ENCODE measurements around the gene SLC6A11. TPM values are rescaled to one million over a fixed set of nuclear protein-coding genes. Genes with fewer than 3 reads are reported as not detected.

The SLC6A11 gene
- total and polyA plus RNA-seq, 9 of the 15 experiments (the other 6 are each of a cell fraction or from before 2014, with no cell fraction given): 0.04 TPM; not detected in 8

DNA sequence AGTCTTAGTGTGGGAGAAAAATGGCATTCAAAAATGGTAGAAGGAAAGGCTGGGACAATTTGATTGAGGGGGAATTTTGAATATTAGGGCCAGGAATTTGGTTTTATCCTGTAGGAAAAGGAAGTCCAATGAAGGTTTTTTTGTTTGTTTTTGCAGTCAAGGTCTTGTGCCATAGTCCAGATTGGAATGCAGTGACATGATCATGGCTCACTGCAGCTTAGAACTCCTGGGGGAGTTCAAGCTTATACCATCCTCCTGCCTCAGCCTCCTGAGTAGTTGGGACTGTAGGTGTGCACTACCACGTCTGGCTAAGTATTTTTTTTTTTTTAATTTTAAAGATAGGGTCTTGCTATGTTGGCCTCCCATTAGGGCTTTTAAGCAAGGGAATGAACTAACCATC is 2.6 kb upstream of the SLC6A11 start:
- FAIRE-seq (no peak), DNase-seq (ENCODE audit: extremely low read depth in 1 of 4, low spot score in 3 of 4) (no peak), ATAC-seq (no peak)
- no peak overlapping the region for H3K27ac ChIP-seq (ENCODE audit: extremely low read depth, low read depth, low read length)
- H3K27me3 ChIP-seq (ENCODE audit: control insufficient read depth in 2 of 2, insufficient read depth in 2 of 2, low read length in 2 of 2): peaks cover 8 to 29% of the 10 kb centered on the region in 2 experiments; a peak in 3 of 5 replicates
- WGBS (ENCODE audit: insufficient coverage, low coverage, missing lambda C conversion rate): 0% methylated on average over 1 of the region's 1 CpG
- no peaks in the 10 kb centered on the region for H3K36me3 ChIP-seq (ENCODE audit: control insufficient read depth, insufficient read depth, low read length)
- H3K9me1 ChIP-seq (ENCODE audit: control insufficient read depth, insufficient read depth, low read length): peaks cover 2% of the 10 kb centered on the region
- CTCF ChIA-PET (ENCODE audit: low intra/inter-chr PET ratio): no interaction called here
- in situ Hi-C loops (cut with MboI) (no loop called here), intact Hi-C loops (cut with micrococcal nuclease) (no loop called here)
- TF ChIP-seq SMAD3 (CRISPR knock-in tag; conservative IDR thresholded peaks at IDR 0.05) (no peak), MITF (IDR thresholded peaks at IDR 0.05) (no peak)
- H3K4me1 ChIP-seq (replicated peaks in 1 of 2; ENCODE audit: control insufficient read depth in 2 of 2, insufficient read depth in 2 of 2, low read length in 2 of 2): peaks cover 0 to 7% of the 10 kb centered on the region in 2 experiments; a peak in 1 of 5 replicates
- no peaks in the 10 kb centered on the region for H3K79me2 ChIP-seq (ENCODE audit: control insufficient read depth, insufficient read depth, low read length)
- no peaks in the 10 kb centered on the region for H3K9me3 ChIP-seq (replicated peaks; ENCODE audit: control insufficient read depth, insufficient read depth, low read depth, low read length)
- no peak overlapping the region for H2AFZ ChIP-seq (ENCODE audit: low read depth, low read length)
- no peaks in the 10 kb centered on the region; the same call in 1 of the 2 replicates for H4K20me1 ChIP-seq (replicated peaks; ENCODE audit: control insufficient read depth, insufficient read depth, low read length)
- no peak overlapping the region for H3K4me2 ChIP-seq (ENCODE audit: insufficient read depth, low read length)
- BruUV-seq (replicated peaks): no TSS peak
- POLR2A ChIA-PET: interaction anchor here (0.6 to 0.7 kb wide), 2 partner anchors 135 to 235 kb away, joined by 3 read pairs; no protein-coding TSS in a partner anchor
- no peak overlapping the region for H3K4me3 ChIP-seq
- H3K9ac ChIP-seq (ENCODE audit: insufficient read depth in 1 of 2, low read depth in 2 of 2, low read length in 2 of 2): no peak overlapping the region

DNA sequence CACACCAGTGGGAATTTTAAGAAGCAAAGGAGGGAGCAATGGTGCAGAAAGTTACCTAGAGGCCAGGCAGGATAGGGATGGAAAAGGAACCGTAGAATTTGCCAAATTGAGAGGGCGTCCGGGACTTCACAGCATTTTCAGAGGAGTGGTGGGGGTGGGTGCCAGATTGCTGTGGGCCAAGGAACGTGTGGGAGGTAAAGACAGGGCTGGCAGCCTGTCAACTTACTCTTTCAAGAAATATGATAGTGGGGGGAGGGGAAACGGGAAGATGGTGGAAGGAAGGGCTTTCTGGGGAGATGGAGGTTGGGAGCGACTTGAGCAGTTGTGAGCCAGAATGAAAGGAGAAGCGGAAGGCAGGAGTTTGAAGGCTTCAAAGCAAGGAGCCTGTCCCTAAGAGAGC is 1.4 kb upstream of the SLC6A11 start:
- peaks cover 2% of the 10 kb centered on the region for H3K9me1 ChIP-seq (ENCODE audit: control insufficient read depth, insufficient read depth, low read length)
- no peak overlapping the region for H3K27ac ChIP-seq (ENCODE audit: extremely low read depth, low read depth, low read length)
- H3K27me3 ChIP-seq (ENCODE audit: control insufficient read depth in 2 of 2, insufficient read depth in 2 of 2, low read length in 2 of 2): peaks cover 8 to 29% of the 10 kb centered on the region in 2 experiments; a peak in 3 of 5 replicates
- DNase-seq (ENCODE audit: extremely low read depth in 1 of 4, low spot score in 3 of 4) (no peak), FAIRE-seq (no peak), ATAC-seq (no peak)
- no peaks in the 10 kb centered on the region for H3K79me2 ChIP-seq (ENCODE audit: control insufficient read depth, insufficient read depth, low read length)
- in situ Hi-C loops (cut with MboI) (no loop called here), intact Hi-C loops (cut with micrococcal nuclease) (no loop called here)
- TF ChIP-seq HDAC8 (tag; IDR thresholded peaks at IDR 0.05) (no peak), ZBTB26 (CRISPR knock-in tag; IDR thresholded peaks at IDR 0.05) (no peak), SAFB2 (IDR thresholded peaks at IDR 0.05; ENCODE audit: borderline replicate concordance, low read depth, low read length, severe bottlenecking) (no peak), FOXK1 (CRISPR knock-in tag; IDR thresholded peaks at IDR 0.05; ENCODE audit: borderline replicate concordance) (no peak), HLTF (IDR thresholded peaks at IDR 0.05) (no peak)
- H4K20me1 ChIP-seq (replicated peaks; ENCODE audit: control insufficient read depth, insufficient read depth, low read length): no peaks in the 10 kb centered on the region; the same call in 1 of the 2 replicates
- no peaks in the 10 kb centered on the region for H3K36me3 ChIP-seq (ENCODE audit: control insufficient read depth, insufficient read depth, low read length)
- H3K4me2 ChIP-seq (ENCODE audit: insufficient read depth, low read length): no peak overlapping the region
- ChIA-PET POLR2A (no interaction called here), CTCF (ENCODE audit: low intra/inter-chr PET ratio) (no interaction called here)
- H3K9ac ChIP-seq (ENCODE audit: insufficient read depth in 1 of 2, low read depth in 2 of 2, low read length in 2 of 2): no peak overlapping the region
- BruUV-seq (replicated peaks): no TSS peak
- H2AFZ ChIP-seq (ENCODE audit: low read depth, low read length): no peak overlapping the region
- WGBS (ENCODE audit: insufficient coverage, low coverage, missing lambda C conversion rate): 2% methylated on average over 7 of the region's 7 CpGs
- H3K4me1 ChIP-seq (replicated peaks in 1 of 2; ENCODE audit: control insufficient read depth in 2 of 2, insufficient read depth in 2 of 2, low read length in 2 of 2): peaks cover 0 to 7% of the 10 kb centered on the region in 2 experiments; a peak in 1 of 5 replicates
- H3K4me3 ChIP-seq: no peak overlapping the region
- no peaks in the 10 kb centered on the region for H3K9me3 ChIP-seq (replicated peaks; ENCODE audit: control insufficient read depth, insufficient read depth, low read depth, low read length)

All from K562 (cell line).